Measurements from ENCODE around the gene WDR54.

DNA sequence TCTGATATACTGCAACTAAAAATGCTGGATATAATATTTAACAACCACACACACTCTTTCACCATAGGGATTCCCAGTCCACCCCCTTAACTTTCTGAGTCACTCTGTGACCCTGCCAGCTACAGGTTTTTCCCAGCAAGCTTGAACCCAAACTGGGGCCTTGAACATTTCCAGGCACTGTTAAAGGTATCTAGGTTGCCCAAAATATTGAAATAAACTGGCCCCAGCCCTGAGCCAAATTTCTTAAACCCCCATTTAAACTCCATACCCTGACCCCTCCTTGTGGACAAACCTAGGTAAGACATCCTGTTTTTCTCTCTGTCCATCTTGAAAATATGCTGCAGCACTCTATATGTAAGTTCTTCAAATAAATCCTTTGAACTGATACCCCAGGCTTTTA is 21.7 kb upstream of the WDR54 start:
- TF ChIP-seq, protein P1, sequence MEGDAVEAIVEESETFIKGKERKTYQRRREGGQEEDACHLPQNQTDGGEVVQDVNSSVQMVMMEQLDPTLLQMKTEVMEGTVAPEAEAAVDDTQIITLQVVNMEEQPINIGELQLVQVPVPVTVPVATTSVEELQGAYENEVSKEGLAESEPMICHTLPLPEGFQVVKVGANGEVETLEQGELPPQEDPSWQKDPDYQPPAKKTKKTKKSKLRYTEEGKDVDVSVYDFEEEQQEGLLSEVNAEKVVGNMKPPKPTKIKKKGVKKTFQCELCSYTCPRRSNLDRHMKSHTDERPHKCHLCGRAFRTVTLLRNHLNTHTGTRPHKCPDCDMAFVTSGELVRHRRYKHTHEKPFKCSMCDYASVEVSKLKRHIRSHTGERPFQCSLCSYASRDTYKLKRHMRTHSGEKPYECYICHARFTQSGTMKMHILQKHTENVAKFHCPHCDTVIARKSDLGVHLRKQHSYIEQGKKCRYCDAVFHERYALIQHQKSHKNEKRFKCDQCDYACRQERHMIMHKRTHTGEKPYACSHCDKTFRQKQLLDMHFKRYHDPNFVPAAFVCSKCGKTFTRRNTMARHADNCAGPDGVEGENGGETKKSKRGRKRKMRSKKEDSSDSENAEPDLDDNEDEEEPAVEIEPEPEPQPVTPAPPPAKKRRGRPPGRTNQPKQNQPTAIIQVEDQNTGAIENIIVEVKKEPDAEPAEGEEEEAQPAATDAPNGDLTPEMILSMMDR (IDR thresholded peaks at IDR 0.05; ENCODE audit: insufficient read depth, low read length): peak; percentile 16
- TF ChIP-seq GABPA (IDR thresholded peaks at IDR 0.05; ENCODE audit: low read depth) (no peak), POLR2AphosphoS5 (IDR thresholded peaks at IDR 0.05; ENCODE audit: low read depth) (no peak), SPI1 (IDR thresholded peaks at IDR 0.05; ENCODE audit: borderline replicate concordance, low read depth) (no peak)
- TF ChIP-seq, protein P2, sequence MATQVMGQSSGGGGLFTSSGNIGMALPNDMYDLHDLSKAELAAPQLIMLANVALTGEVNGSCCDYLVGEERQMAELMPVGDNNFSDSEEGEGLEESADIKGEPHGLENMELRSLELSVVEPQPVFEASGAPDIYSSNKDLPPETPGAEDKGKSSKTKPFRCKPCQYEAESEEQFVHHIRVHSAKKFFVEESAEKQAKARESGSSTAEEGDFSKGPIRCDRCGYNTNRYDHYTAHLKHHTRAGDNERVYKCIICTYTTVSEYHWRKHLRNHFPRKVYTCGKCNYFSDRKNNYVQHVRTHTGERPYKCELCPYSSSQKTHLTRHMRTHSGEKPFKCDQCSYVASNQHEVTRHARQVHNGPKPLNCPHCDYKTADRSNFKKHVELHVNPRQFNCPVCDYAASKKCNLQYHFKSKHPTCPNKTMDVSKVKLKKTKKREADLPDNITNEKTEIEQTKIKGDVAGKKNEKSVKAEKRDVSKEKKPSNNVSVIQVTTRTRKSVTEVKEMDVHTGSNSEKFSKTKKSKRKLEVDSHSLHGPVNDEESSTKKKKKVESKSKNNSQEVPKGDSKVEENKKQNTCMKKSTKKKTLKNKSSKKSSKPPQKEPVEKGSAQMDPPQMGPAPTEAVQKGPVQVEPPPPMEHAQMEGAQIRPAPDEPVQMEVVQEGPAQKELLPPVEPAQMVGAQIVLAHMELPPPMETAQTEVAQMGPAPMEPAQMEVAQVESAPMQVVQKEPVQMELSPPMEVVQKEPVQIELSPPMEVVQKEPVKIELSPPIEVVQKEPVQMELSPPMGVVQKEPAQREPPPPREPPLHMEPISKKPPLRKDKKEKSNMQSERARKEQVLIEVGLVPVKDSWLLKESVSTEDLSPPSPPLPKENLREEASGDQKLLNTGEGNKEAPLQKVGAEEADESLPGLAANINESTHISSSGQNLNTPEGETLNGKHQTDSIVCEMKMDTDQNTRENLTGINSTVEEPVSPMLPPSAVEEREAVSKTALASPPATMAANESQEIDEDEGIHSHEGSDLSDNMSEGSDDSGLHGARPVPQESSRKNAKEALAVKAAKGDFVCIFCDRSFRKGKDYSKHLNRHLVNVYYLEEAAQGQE (IDR thresholded peaks at IDR 0.05; ENCODE audit: insufficient replicate concordance, low read depth): no peak

Data from HL-60 (cell line).